HG02973 (cell line): Measurements from ENCODE around the gene HSFX4.
"Not testable (repeated sequence)": the region's sequence is repeated elsewhere in the genome, so short reads cannot be mapped to it uniquely, and the experiment has no call there.

ENCODE experiments used
- ATAC-seq: cut with Tn5 transposase; IDR thresholded peaks from one replicate; pipeline ENCODE4 v1.9.1; 2021; ENCODE audit warnings: moderate library complexity; ENCODE audit not compliant: unreplicated experiment

The HSFX4 gene

DNA sequence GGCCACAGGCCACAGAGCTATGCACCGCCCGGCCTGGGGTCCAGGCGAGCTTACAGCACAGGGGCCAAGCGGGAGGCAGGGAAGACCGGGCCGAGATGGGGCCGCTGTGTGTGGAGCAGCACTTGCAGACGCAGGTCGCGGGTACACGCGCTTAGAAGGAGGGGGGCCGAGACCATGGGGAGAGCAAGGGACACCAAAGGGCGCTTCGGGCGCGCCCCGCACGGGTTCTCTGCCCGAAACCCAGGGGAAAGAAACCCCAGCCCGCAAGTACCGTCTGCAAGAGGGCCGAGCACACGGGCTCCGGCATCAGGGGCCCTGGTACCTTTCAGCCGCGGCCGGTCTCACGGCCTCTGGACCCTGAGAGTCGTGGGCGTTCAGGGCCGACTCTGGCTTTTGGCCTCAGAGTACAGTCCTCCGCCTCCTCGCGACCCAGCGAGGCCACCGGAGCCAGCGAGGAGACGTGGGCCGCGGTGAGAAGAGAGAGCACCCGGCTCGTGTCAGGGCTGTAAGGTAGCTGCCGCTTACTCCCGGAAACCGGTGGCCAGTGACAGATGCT is 8.6 kb downstream of the HSFX4 start:
- peak; percentile 2 for ATAC-seq

DNA sequence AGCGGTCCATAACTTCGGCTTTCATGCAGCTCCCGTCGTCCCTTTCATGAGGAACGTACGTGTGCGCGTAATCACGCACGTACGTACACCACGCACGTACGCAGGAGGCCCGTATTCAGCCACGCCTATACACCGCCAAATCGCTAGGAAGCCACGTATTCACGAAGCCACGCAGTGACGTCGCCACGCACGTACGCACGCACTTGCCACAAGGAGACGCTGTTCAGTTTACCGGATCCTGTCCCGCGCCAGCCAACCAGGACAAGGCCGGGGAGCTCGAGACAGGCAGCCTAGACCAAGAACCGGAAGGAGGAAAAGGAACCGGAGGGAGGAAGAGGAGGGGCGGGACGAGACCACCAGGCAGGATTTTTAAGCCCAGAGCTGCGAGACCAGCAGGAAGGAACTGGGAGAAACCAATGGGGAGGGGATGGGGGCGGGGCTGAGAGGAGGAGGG is 9.1 kb downstream of the HSFX4 start, which contains the start of gene EOLA2:
Gene EOLA2, minus strand, starts transcription at position 65 of the 454 bp plus-strand sequence. CDS start 4,617 bp downstream, outside the sequence.
- ATAC-seq = peak; percentile 71

DNA sequence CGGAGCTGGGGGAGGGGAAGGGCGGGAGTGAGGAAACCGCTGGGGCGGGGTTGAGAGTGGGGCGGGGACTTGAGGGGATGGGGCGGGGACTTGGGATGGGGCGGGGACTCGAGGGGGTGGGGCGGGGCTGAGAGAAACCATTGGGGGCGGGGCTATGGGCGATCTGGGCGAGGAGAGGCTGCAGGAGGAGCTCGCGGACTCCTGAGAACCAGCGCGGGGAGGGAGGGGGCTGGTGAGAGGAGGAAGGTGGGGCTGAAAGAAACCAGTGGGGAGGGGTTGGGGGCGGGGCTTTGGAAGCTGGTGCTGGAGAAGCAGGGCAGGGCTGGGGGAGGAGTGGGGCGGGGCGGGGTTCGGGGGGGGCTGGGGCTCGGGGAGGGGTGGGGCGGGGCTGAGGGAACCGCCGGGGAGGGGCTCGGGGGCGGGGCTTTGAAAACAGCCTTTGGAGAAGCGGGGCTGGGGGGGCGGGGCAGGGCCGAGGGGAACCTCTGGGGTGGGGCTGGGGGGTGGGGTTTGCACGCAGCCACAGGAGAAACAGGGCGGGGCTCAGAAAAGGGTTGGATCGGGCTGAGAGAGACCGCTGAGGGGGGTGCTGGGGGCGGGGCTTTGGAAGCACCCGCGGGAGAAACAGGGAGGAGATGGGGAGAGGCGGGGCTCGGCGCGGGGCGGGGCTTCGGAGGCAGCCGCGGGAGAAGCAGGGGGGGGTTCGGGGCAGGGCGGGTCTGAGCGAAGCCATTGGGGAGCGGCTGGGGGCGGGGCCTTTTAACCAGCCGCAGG is 9.7 kb downstream of the HSFX4 start:
- ATAC-seq = peak; percentile 2

DNA sequence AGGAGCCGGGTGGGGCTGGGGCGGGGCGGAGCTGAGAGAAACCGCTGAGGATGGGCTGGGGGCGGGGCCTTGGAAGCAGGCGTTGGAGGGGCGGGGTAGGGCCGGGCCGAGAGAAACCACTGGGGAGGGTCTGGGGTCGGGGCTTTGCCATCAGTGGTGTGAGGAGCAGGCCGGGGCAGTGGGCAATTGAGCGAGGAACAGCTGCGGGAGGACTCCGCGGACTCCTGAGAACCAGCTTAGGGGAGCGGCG is 10.2 kb downstream of the HSFX4 start:
- peak; percentile 11 for ATAC-seq

DNA sequence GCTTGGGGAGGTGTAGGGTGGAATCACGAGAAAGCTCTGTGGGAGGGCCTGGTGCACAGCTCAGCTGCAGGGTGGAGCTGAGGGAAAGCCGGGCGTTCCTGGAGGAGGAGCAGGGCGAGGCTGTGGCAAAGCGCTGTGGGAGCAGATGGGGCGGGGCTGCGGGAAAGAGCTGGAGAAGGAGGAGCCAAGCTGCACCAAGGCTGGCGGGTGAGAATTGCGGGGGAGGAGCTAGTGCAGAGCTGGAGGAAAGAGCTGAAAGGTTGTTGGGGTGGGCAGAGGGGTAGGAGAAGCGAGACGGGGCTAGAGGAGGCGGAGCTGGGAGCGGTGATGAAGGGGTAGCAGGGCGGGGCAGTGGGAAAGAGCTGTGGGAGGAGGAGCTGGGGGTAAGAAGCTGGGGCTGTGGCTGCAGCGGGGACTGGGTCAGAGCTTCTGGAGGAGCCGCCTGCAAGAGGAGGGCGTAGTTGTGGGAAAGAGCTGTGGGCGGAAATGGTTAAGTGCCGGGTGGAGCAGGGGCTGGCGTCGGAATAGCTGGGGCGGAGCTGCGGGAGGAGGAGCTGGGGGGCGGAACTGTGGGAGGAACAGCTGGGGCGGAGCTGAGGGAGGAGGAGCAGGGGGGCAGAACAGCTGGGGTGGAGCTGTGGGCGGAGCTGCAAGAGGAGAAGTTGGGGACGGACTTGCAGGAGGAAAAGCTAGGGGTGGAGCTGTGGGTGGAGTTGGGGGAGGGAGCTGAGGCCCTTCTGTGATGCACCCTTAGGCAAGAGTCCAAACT is 10.7 kb downstream of the HSFX4 start:
- ATAC-seq = peak; percentile 31

DNA sequence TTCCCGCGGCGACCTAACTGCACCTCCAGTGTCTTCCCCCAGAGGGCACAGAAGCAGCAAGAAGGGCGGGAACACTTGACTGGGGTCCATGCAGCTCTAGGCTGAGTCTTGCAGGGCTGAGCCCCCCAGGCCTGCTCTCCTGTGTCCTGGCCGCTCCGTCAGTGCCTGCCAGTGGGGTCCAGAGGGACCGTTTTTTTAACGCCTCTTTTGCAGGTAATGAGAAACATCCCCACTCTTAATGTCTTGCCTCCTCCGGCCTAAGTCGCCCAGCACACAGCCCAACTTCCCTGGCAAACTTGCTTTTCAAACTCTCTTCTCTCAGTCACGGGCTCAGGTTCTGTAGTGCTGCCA is 11.3 kb downstream of the HSFX4 start:
- ATAC-seq = not testable (repeated sequence)

DNA sequence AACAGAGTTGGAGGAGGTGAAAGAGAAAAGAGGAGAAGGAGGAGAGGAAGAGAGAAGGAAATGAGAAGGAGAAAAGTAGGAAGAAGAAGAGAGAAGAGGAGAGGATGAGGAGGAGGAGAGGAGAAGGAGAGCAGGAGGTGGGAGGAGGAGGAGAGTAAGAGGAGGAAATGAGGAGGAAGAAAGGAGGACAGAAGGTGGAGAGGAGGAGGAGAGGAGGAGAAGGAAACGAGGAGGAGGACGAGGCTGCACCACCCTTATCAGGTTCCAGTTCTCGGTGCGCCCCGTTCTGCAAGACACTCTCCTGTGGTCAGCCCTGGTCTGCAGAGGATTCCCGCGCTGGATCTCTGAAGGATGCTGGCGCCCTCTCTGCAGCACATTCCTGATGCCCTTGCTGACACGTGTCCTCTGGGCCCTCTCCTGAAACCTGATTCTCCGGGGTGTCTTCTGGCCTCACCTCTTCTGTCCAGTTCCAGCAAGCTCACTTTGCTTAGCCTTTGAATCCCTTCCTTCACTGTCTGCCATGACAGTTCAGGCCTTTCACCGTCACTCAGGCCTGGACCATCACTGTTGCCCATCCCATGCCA is 15.8 kb downstream of the HSFX4 start:
- ATAC-seq = not testable (repeated sequence)

DNA sequence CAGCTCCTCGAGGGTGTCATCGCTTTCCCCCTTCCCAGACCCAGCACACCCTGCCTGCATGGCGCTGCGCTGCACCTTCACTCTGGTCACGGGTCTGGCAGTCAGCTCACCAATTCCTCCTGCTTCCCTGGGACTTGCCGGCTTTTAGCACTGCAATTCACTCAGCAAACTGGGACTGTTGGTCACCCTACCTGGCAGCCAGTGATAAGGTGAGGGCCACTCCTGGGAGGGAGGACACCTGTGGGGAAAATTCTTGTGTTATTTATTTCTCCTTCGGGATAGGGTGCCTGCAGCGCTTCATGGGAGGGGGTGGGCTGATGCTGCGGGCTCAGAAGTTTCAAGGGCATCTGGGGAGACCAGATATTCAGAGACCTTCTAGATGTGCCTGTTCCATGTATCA is 16.4 kb downstream of the HSFX4 start:
- ATAC-seq = not testable (repeated sequence)

DNA sequence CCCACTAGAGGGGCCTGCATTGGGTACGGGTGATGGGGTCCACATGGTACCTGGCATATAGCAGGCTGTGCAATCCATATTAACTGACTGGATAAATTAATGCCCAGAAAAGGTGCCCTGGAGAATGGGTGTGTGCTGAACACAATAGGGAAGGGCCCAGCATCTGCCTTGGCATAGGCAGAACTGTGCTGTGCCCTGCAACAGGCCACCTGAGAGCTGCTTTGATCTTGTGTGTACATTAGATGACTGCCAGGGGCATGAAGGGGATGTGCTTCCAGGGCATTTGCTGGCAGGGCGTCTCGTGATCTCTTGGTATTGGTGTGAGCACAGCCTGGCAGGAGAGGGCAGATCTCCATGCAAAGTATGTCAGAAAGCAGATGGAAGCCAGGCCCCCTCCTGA is 17.6 kb downstream of the HSFX4 start:
- ATAC-seq = not testable (repeated sequence)

DNA sequence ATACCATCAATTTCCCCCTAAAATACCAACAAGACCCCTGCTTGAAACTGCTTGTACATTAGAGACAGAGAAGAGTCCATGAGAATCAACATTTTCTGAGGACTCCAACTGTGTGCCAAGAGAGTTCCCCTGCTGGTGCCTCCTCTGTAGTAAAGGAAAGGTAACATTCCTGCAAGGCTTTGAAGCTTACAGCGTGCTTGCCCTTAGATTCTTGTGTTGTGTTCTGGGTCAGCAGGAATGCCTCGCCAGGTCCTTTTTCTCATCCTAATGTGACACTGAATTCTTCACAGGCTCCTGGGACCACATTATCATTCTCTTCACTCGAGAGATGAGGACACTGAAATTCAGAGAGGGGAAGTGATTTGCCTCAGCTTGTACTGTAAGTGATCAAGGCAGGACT is 18.6 kb downstream of the HSFX4 start:
- no peak for ATAC-seq

DNA sequence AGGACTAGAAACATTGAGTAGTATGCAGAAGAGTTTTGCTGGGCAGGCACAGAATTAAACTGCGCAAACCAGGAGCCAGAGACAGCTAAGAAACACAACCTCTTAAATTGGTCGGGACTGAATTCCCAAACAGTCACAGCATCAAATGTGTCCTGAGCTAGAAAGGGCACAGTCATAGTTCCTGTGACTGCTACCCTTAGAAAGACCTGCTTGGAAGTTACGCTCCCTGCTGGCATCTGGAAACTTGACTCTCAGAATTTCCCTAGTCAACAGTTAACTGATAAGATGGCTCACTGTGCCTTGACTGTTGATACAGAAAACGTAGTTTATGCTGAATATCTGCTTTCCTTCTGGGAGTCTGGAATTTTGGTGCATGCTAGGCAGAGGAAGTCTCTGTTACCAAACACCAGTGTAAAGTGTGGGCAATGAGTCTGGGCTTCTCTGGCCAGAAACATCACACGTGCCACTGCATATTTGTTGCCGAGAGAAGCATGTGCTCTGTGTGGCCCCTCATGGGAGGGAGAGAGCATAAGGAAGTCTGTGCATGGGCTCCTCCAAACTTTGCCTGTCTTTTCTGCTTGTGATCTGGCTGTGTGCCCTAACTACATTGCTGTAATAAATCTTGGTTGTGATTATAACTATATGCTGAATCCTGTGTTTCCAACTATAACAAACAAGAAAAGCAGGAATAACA is 20.5 kb downstream of the HSFX4 start:
- no peak for ATAC-seq

DNA sequence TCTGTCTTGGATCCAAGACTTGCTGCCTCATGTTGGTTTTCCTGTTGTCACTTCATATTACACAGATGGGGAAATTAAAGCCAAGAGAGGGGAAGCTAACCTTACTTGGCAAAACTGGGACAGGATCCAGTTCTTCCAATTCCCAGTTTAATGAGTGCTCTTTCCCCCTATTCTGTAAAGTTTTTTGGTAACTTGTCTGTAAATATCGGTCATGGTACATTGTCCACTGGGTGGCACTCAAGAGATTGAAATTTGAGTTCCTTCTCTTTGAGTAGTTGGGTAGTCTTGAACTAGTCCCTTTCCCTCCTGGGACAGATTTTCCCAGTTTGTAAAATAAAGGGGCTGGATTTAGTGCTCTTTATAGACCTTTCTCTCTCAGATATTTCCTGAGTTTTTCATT is 21.3 kb downstream of the HSFX4 start:
- no peak for ATAC-seq

DNA sequence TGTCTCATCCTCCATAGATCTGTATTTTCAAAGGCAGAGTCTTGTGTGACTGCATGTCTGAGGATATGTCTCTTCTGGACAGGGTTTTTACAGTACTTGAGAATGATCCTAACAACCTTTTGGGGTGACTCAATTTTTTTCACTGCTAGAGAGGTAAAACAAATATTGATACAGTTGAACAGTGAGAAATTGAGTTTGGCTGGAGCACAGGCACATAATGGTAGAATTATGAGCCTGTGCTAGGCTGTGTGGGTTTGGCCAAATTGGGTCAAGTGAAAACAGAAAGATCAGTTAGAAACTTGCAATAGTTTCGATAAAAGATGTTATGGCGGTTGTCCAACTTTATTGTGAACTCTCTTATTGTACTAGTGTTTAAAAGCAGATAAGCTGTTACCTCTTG is 32.2 kb downstream of the HSFX4 start:
- no peak for ATAC-seq

DNA sequence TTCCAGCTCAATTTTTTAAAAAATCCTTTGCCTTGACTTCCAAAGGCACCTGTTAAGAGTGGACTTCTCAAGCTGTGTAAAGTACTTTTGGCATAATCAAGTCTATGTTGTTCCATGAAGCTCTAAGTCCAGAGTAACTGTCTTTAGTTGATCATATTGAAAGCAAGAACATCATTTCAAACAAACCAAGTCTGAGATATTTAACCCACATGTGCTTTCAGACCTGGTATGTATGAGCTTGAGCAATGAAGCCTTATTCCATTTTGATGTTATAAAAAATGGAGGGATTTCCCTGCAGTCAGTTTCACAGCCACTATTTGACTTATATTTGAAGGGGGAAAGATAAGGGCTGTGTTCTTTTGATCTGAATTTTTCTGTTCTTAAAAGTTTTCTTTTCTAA is 32.6 kb downstream of the HSFX4 start:
- ATAC-seq = no peak

DNA sequence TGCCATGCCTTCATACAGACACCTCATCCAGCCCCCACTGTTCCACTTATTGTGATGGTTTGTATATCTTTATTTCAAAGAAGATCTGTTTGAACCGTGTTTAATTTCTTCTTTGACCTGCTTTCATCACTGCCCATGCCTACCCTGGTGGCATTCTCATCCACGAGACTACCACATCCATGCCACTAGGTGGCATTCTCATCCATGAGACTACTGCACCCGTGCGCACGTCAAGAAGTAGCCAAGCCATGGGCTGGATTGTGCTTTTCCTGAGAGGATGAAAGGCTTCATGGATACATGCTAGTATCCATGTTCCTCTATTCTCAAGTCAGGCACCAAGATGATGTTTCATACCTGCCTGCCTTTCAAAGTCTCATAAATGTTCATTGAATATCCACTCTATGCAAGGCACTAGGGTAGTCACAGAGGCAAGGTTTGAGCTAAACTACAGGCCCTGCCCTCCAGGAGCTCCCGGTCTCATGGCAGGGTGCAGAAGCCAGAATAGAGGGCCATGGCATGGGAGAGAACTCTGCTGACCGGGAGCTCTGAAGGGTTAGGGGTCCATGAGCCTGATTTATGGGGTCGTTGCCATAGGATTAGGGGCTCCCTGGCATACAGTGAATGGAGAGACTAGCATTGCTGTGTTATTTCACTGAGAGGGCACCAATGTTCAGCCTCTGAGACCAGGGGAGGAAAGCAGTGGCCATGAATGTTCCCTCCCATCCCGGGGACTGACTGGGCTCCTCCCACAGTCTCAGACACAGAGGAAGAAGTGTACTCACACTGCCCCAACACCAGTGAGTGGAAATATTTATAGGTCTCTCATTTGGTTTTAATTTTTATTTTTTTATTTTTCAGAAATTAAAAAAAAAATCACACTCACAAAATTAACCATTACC is 33.7 kb downstream of the HSFX4 start:
- ATAC-seq = no peak

DNA sequence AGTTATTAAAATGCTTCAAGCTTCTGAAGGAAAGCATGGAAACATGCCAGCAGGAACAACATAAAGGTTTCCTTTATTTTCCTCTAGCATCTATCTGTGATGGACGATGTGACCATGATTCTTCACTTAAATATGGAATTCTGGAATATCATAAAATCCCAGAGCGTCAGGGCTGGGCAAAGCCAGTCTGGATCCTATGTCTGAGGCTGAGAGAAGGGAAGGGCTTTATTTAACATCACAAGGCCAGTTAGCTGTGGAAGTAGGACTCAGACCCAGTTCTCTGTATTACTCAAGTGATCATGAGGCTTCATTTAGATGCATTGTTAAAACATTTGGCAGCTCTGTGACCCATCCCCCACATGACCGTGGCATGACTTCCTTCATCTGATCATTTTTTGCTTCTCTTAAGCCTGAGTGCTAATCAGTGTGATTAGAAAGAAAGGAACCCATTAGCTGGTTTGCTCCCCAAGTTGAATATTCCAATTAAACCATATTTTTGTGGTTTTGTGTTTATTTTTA is 49.8 kb downstream of the HSFX4 start:
- ATAC-seq = no peak
